Fibroblast of villous mesenchyme (primary cell): ENCODE measurements around the gene RTL5. TPM values are rescaled to one million over a fixed set of nuclear protein-coding genes. Genes with fewer than 3 reads are reported as not detected.
"Not testable (repeated sequence)": the region's sequence is repeated elsewhere in the genome, so short reads cannot be mapped to it uniquely, and the experiment has no call there.

Source experiments
- DNase-seq: peaks from one replicate; pipeline ENCODE4 v3.0.0-alpha.2; 2010; ENCODE audit warnings: low read depth
- H3K4me3 ChIP-seq: 2 replicates; pipeline ENCODE4 v1.5.1; 2011; ENCODE audit warnings: low read depth, mild to moderate bottlenecking, low read length
- CTCF ChIP-seq: IDR thresholded peaks from 2 replicates; pipeline ENCODE4 v1.5.1; 2012; ENCODE audit warnings: low read depth, mild to moderate bottlenecking, low read length; ENCODE audit not compliant: insufficient read depth
- total RNA-seq: library from RNA; depleted of rRNA; stranded (reverse); fragments of >200 nt; gene quantifications from 2 replicates; pipeline ENCODE4 v1.2.3, GENCODE V29; 2012

RTL5 gene
- 1.3 and 2.2 TPM in 2 replicates for total RNA-seq

GRCh38 chrX:72131317-72132294, at the start of gene RTL5:
RTL5 (minus strand) TSS chrX:72131915.
- TF ChIP-seq CTCF: no peak
- H3K4me3 ChIP-seq: peak within 1 kb of the TSS; percentile 56
- DNase-seq: peak; percentile 88

GRCh38 chrX:72180539-72180938, 48.8 kb upstream of the RTL5 start:
- no peak for TF ChIP-seq CTCF
- H3K4me3 ChIP-seq: peak overlapping the region; percentile 86
- no peak for DNase-seq

- no peak for TF ChIP-seq CTCF
- H3K4me3 ChIP-seq: no peak overlapping the region
- no peak for DNase-seq
These were observed 45.3 kb upstream of the RTL5 start for GRCh38 chrX:72176981-72177380.

GRCh38 chrX:72176289-72176688, 44.6 kb upstream of the RTL5 start:
- DNase-seq: not testable (repeated sequence)

GRCh38 chrX:72169008-72169728, 37.5 kb upstream of the RTL5 start:
- peak; percentile 30 for DNase-seq
- no peak overlapping the region for H3K4me3 ChIP-seq
- no peak for TF ChIP-seq CTCF

More at GRCh38 chrX:72176289-72176688, 44.6 kb upstream of the RTL5 start:
- H3K4me3 ChIP-seq: not testable (repeated sequence)

- no peak for DNase-seq
- TF ChIP-seq CTCF: no peak
- no peak overlapping the region for H3K4me3 ChIP-seq
These were observed 33.8 kb upstream of the RTL5 start for GRCh38 chrX:72165551-72165950.

- H3K4me3 ChIP-seq: no peak overlapping the region
- no peak for TF ChIP-seq CTCF
- DNase-seq: no peak
These were observed 28.1 kb upstream of the RTL5 start for GRCh38 chrX:72159769-72160168.
